CMK (cell line): Measurements from ENCODE around the gene WNT3A.

ENCODE experiments used
- DNase-seq: peaks from one replicate; pipeline ENCODE4 v3.0.0-alpha.2; 2010; ENCODE audit warnings: low read depth

WNT3A gene

GRCh38 chr1:228070173-228070572 lies 63.4 kb downstream of the WNT3A start:
- no peak for DNase-seq

DNA sequence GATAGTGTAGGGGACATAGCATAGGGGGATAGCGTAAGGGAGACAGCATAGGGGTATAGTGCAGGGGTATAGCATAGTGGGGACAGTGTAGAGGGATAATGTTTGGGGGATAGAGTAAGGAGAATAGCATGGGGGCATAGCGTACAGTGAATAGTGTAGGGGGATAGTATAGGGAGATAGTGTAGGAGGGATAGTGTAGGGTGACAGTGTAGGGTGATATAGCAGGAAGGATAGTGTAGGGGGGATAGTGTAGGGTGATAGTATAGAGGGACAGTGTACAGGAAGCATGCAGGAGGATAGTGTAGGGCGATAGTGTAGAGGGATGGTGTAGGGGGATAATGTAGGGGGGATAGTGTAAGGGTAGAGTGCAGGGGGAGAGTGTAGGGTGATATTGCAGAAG lies 64.1 kb downstream of the WNT3A start:
- DNase-seq = no peak

- DNase-seq = no peak
These were observed 65.2 kb downstream of the WNT3A start for GRCh38 chr1:228071839-228072657.

DNA sequence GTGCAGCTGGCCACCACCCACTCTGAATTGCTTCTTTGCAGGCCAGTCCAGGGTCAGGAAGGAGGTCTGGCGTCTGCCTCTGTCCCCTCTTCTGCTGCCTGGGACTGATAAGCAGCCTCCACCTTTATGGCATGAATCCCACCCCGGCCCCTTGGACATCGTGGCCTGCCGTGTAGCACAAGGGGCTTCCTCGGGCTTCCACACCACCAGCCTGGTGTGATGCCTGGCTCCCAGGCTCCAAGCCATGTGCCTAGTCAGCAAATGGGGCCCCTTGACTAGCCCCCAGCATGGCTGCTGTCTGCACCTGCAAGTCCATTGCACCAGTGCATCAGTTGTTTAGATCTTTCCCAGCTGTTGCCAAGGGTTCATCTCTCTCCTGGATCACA lies 65.9 kb downstream of the WNT3A start:
- DNase-seq = no peak

GRCh38 chr1:228073061-228073856 lies 66.5 kb downstream of the WNT3A start:
- no peak for DNase-seq

GRCh38 chr1:228073857-228074545 lies 67.2 kb downstream of the WNT3A start:
- no peak for DNase-seq

DNA sequence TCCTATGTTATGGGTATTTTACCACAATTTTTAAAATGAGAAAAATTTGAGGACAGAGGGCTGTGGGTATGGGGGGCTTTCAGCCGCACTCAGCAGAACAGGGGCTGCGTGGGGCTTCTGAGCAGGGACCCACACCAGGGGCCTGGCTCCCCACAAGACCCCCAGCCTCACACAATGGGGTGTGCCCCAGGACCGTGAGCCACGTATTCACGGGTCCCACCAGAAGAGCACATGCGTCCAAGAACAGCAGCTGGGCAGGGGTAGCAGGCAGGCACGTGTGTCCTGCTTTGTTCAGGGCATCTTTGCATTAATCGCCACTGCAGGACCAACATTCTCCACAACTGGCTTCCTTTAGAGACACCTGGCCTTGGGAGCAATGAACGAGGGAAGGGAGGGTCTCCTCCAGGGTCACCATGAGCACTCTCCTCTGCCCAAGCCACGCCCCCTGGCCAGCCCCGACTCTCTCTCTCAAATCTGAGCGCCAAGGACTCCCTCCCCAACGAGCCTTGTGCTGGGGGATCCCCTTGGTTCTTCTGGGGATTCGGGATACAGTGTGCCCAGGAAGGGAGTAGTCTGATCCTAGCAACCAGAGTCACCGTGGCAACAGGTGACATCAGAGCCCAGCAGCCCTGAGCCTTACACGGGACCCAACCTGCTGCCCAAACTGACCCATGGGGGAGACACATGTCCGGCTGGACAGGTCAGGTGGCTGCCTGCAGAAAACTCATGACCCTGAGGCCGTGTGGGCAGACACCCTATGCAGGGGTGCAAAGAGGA lies 68.3 kb downstream of the WNT3A start:
- no peak for DNase-seq

GRCh38 chr1:228075801-228076271 lies 69.0 kb downstream of the WNT3A start:
- DNase-seq = no peak

GRCh38 chr1:228076796-228077430 lies 70.1 kb downstream of the WNT3A start:
- no peak for DNase-seq

DNA sequence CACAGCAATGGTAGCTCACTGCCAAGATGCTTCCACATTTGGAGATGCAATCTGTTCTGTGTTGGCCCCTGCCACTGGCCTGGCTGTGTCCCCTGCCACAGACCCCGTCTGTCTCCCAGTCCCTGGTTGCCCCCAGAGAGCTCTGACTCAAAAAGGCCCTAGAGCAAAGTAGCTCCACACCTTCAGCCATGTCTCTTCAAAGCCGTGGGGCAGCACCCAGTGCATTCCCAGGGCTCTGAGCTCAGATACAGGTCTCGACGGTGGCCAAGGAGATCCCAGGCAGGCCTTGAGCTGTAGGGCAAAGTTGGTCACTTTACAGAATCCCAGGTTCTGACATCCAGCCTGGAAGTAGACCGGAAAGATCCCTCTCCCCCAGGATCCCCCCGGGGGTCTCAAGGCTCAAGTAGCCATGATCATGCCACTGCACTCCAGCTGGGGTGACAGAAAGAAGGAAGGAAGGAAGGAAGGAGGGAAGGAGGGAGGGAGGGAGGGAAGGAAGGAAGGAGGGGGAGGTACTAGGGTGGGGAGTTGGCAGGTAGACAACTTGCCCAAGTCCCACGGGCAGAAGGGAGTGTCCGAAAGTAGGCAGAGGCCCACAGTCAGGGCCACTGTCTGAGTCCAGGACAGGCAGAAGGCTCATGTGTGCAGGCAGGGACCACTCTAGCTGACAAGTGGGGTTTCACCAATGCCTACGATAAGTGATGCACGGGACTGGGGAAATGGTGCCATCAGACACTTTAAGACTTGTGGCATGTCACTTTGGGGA lies 71.0 kb downstream of the WNT3A start:
- DNase-seq = no peak

DNA sequence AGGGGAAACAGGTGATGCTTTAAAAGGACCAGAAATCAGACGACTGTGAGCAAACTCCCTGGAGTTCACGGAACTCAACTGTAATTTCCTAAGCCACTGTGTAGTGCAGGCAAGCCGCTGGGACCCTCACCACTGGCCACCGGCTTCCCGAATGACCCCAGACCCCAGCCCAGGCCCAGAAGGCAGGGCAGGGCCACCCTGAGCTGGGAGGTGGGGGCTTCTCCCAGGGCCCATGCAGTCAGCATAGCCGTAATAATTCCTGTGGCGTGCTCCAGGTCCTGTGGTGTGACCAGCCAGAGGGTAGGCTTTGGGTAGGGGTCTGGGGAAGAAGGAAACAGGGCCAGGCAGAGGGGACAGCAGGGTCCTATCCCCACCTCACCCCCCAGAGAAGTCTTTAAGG lies 72.2 kb downstream of the WNT3A start:
- DNase-seq = no peak

DNA sequence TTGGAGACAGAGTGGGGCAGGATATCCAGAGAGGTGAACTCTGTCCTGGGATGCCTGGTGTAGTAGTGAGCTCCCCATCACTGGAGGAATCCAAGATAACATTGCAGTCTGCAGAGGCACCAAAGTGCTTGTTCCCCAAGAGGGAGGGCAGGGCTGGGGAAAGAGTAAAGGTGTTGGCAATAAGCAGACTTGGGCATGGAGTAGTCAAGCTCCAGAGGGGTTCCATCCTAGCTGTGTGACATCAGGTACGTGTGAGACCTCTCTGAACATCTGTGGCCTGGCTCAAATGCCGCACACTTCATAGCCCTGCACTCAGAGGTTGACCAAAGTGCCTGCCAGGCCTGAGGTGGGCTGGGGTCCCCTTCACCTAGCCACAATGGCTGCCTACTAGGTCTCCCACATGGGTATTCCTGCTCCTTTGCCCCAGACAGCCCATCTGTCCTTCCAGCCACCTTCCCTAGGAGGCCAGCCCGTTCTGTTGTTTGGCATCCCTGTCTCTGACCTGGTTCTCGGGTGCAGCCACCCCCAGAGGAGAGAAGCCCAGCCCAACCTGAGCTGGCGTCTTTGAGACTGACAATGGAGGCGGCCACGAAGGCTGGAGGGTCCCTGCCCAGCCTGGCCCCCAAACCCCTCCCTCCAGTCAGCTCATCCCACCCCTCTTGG lies 72.9 kb downstream of the WNT3A start:
- no peak for DNase-seq

DNA sequence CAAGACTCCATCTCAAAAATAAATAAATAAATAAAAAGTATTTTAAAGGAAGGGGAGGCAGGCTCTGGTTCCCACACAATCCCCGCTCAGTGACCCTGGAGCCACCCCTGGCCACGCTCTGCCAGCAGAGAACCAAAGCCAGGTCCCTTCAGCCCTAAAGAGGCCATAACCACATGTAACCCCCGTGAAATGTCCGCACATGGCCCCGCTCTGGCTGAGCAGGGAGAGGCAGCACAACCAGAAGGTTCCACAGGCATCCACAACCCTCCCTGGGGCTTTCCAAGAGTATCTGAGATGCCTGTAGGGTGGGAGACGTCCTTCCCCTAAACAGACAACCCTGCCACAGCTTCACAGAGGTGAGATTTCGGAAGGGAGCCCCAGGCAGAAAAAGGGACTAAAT lies 74.3 kb downstream of the WNT3A start:
- DNase-seq = no peak

GRCh38 chr1:228081578-228082213 lies 74.9 kb downstream of the WNT3A start:
- DNase-seq = no peak

DNA sequence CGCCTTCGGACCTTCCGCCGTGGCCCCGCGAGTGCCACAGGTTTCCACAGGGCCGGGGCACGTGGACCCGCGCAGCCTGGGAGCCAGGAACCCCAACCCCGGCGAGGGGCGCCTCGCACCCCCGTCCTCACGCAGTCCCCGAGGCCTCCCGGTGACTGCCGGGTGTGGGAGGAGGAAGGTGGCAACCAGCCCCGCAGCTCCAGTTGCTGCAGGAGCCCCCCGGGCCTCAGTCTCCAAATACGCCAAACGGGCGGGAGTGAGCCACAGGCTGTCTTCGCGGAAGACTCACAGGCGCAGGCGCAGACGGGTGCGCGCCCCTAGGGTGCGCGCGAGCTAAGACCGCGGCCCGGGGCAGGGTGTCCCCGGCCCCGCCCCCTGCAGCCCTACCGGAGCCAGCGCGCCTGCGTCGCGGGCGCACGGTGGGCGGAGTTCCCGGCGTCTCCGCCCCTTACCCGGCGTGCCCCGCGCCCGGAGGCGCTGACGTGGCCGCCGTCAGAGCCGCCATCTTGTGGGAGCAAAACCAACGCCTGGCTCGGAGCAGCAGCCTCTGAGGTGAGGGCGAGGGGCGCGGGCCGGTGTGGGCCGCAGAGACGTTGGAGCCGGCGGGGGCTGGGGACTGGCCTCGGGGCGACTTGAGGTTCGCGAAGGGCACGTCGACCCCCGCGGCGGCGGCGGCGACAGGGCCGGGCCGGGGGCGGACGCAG lies 75.6 kb downstream of the WNT3A start, which contains the start of gene ARF1:
Gene ARF1, plus strand, starts transcription at position 495 of the 704 bp plus-strand sequence. CDS start 14,407 bp downstream, outside the sequence.
- peak; percentile 91 for DNase-seq

DNA sequence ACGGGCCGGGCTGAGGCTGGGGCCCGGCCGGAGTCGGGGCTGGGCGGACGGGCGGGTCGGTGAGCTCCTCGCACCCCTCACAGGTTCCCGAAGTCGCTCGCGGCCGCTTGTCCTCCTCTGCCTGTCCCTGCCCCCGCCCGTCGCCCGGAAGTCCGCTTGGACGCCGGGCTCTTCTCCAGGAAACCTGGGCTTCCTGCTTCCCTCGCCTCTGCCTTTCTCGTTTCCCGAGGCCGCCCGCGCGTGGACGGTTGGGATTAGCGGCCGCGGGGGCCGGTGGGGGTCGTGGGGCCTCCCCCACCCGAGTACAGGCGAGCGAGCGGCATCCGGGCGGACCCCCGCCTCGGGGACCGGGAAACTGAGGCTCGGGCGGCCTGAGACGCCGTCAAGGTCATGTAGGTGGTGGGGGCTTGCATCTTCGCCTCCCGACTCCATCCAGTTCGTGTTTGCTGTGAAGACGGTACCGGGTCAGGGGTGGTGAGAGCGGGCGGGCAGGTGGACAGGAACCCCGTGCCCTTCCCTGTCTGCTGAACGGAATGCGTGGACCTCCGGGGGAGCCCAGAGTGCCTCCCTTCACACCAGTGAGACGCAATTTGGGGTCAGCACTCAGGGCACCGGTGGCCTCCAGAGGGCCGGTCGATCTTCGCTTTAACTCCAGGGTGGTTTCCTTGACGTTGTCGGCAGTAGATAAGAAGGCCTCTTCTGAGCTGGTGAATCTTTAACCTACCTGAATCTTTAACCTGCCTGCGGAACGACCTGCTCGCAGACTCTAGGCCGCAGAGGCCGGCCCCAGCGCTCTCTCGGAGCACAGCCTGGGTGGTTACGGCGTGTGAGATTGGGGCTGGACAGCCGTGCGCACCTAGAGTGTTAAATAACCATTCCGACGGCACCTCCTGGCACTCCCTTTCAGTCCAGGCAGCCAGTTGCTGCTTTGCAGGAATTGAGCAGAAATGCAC lies 76.4 kb downstream of the WNT3A start:
- DNase-seq = no peak

- DNase-seq = no peak
These were observed 77.1 kb downstream of the WNT3A start for GRCh38 chr1:228083871-228084278.

GRCh38 chr1:228084325-228084724 lies 77.5 kb downstream of the WNT3A start:
- DNase-seq = no peak
